H9 (cell line): ENCODE results near the gene APLP2. TPM values are rescaled to one million over a fixed set of nuclear protein-coding genes. Genes with fewer than 3 reads are reported as not detected.
A peak's percentile ranks its signal among the peaks of the same experiment; 100 is the strongest.

ENCODE experiments used
- DNase-seq: peaks from one replicate; pipeline ENCODE4 v3.0.0-alpha.2; 2017
- H2AFZ ChIP-seq: one replicate; pipeline ENCODE4 v1.6.1; 2013; ENCODE audit warnings: mild to moderate bottlenecking, low read length, control low read depth, moderate library complexity
- H2AK5ac ChIP-seq: 2 replicates; pipeline ENCODE4 v1.6.1; 2013; ENCODE audit warnings: low read length, control low read depth, mixed read lengths; ENCODE audit not compliant: insufficient read length
- H2BK120ac ChIP-seq: one replicate; pipeline ENCODE4 v1.6.1; 2013; ENCODE audit warnings: low read depth, mild to moderate bottlenecking, low read length, control low read depth, inconsistent platforms; ENCODE audit not compliant: poor library complexity, severe bottlenecking
- H2BK12ac ChIP-seq: 2 replicates; pipeline ENCODE4 v1.6.1; 2013; ENCODE audit warnings: low read length, control low read depth, mixed read lengths, low read depth; ENCODE audit not compliant: insufficient read length
- H2BK15ac ChIP-seq: 2 replicates; pipeline ENCODE4 v1.6.1; 2013; ENCODE audit warnings: low read depth, low read length, control low read depth
- H2BK20ac ChIP-seq: one replicate; pipeline ENCODE4 v1.6.1; 2013; ENCODE audit warnings: low read depth, mild to moderate bottlenecking, low read length, control low read depth, inconsistent platforms; ENCODE audit not compliant: poor library complexity, severe bottlenecking
- H2BK5ac ChIP-seq: 2 replicates; pipeline ENCODE4 v1.6.1; 2013; ENCODE audit warnings: low read length, control low read depth, mixed read lengths; ENCODE audit not compliant: insufficient read length
- H3K14ac ChIP-seq: 2 replicates; pipeline ENCODE4 v1.6.1; 2013; ENCODE audit warnings: low read length, control low read depth; ENCODE audit not compliant: insufficient read depth
- H3K18ac ChIP-seq: 2 replicates; pipeline ENCODE4 v1.6.1; 2013; ENCODE audit warnings: low read depth, mild to moderate bottlenecking, mixed read lengths, low read length, control low read depth; ENCODE audit not compliant: insufficient read length
- H3K23ac ChIP-seq: 2 replicates; pipeline ENCODE4 v1.6.1; 2013; ENCODE audit warnings: low read length, control low read depth, mixed read lengths, low read depth; ENCODE audit not compliant: insufficient read length
- H3K23me2 ChIP-seq: 2 replicates; pipeline ENCODE4 v1.6.1; 2013; ENCODE audit warnings: low read depth, mild to moderate bottlenecking, mixed read lengths, low read length, control low read depth; ENCODE audit not compliant: insufficient read length, poor library complexity, severe bottlenecking
- H3K27ac ChIP-seq: 2 replicates; pipeline ENCODE4 v1.5.1; 2013; ENCODE audit warnings: low read length, control low read depth, mixed read lengths, low read depth; ENCODE audit not compliant: insufficient read length
- H3K27me3 ChIP-seq: 2 replicates; pipeline ENCODE4 v1.6.1; 2013; ENCODE audit warnings: low read length, control low read depth, inconsistent platforms; ENCODE audit not compliant: insufficient read depth
- H3K4ac ChIP-seq: 2 replicates; pipeline ENCODE4 v1.6.1; 2013; ENCODE audit warnings: low read depth, mild to moderate bottlenecking, control low read depth, inconsistent platforms, low read length, moderate library complexity
- H3K4me1 ChIP-seq: 2 replicates; pipeline ENCODE4 v1.6.1; 2013; ENCODE audit warnings: low read length, control low read depth, inconsistent platforms; ENCODE audit not compliant: insufficient read depth
- H3K4me2 ChIP-seq: 2 replicates; pipeline ENCODE4 v1.6.1; 2013; ENCODE audit warnings: low read length, control low read depth, mixed read lengths; ENCODE audit not compliant: insufficient read length, insufficient read depth
- H3K56ac ChIP-seq: 2 replicates; pipeline ENCODE4 v1.6.1; 2013; ENCODE audit warnings: low read depth, mild to moderate bottlenecking, mixed read lengths, low read length, control low read depth; ENCODE audit not compliant: insufficient read length
- H3K79me1 ChIP-seq: 2 replicates; pipeline ENCODE4 v1.6.1; 2013; ENCODE audit warnings: low read depth, mild to moderate bottlenecking, moderate library complexity, low read length, control low read depth, inconsistent platforms; ENCODE audit not compliant: insufficient read depth, poor library complexity, severe bottlenecking
- H3K79me2 ChIP-seq: 2 replicates; pipeline ENCODE4 v1.6.1; 2013; ENCODE audit warnings: low read length, control low read depth, inconsistent platforms; ENCODE audit not compliant: insufficient read depth
- H3K9ac ChIP-seq: 2 replicates; pipeline ENCODE4 v1.6.1; 2013; ENCODE audit warnings: low read length, control low read depth, mixed read lengths; ENCODE audit not compliant: insufficient read length; ENCODE audit errors: extremely low read depth
- H3K9me3 ChIP-seq: one replicate; pipeline ENCODE4 v1.6.1; 2013; ENCODE audit warnings: low read depth, low read length, inconsistent platforms; ENCODE audit not compliant: control insufficient read depth
- H3T11ph ChIP-seq: one replicate; pipeline ENCODE4 v1.6.1; 2013; ENCODE audit warnings: mild to moderate bottlenecking, low read length, control low read depth, inconsistent platforms
- H4K20me1 ChIP-seq: one replicate; pipeline ENCODE4 v1.6.1; 2013; ENCODE audit not compliant: control insufficient read depth, insufficient read length, insufficient read depth
- H4K5ac ChIP-seq: 2 replicates; pipeline ENCODE4 v1.6.1; 2013; ENCODE audit warnings: low read depth, mild to moderate bottlenecking, mixed read lengths, low read length, control low read depth; ENCODE audit not compliant: insufficient read length
- H4K8ac ChIP-seq: replicated peaks from 2 replicates; pipeline ENCODE4 v1.6.1; 2013; ENCODE audit warnings: low read length, control low read depth, mixed read lengths, low read depth; ENCODE audit not compliant: insufficient read length
- H4K91ac ChIP-seq: 2 replicates; pipeline ENCODE4 v1.6.1; 2013; ENCODE audit warnings: low read depth, mild to moderate bottlenecking, moderate library complexity, mixed read lengths, low read length, control low read depth; ENCODE audit not compliant: insufficient read length
- H3K27ac Mint-ChIP-seq, 3 experiments: 2 replicates in 2 of 3; 3 replicates in 1 of 3; pipeline ENCODE4 v1.8.0; 2020 to 2021; ENCODE audit warnings: mixed read lengths in 3 of 3, mild to moderate bottlenecking in 1 of 3, moderate library complexity in 1 of 3
- H3K27me3 Mint-ChIP-seq: 2 replicates; pipeline ENCODE4 v1.8.0; 2021; ENCODE audit warnings: low read depth, mild to moderate bottlenecking, moderate library complexity, mixed read lengths
- H3K36me3 Mint-ChIP-seq, 3 experiments: 2 replicates in 2 of 3; 3 replicates in 1 of 3; pipeline ENCODE4 v1.8.0; 2020 to 2021; ENCODE audit warnings: low read depth in 3 of 3, mixed read lengths in 3 of 3; ENCODE audit not compliant: insufficient read depth in 1 of 3
- H3K4me1 Mint-ChIP-seq, 2 experiments: 2 replicates each; pipeline ENCODE4 v1.8.0; 2020; ENCODE audit warnings: mixed read lengths in 2 of 2
- H3K4me3 Mint-ChIP-seq, 2 experiments: 2 replicates in 1 of 2; 3 replicates in 1 of 2; pipeline ENCODE4 v1.8.0; 2020 to 2021; ENCODE audit warnings: mild to moderate bottlenecking in 2 of 2, mixed read lengths in 2 of 2, moderate library complexity in 1 of 2
- H3K9me3 Mint-ChIP-seq, 2 experiments: 2 replicates in 1 of 2; 3 replicates in 1 of 2; pipeline ENCODE4 v1.8.0; 2020; ENCODE audit warnings: mild to moderate bottlenecking in 2 of 2, mixed read lengths in 2 of 2, moderate library complexity in 1 of 2
- WGBS: extraction: QIAGEN DNeasy Blood & Tissue Kit; methylation state at CpG from one replicate; pipeline ENCODE4 v1.1.7; 2013; ENCODE audit warnings: missing lambda C conversion rate, low lambda C conversion rate, mixed read lengths; ENCODE audit not compliant: insufficient read length; ENCODE audit errors: extremely low coverage; 5-methylcytosine and 5-hydroxymethylcytosine counted together
- total RNA-seq: library from RNA; stranded (reverse); gene quantifications from 2 replicates; pipeline ENCODE4 v1.2.1, GENCODE V29; 2021
- TF ChIP-seq, protein P1 (sequence below): fragments of 200-600 bp; sonication (generic); conservative IDR thresholded peaks from 3 replicates; pipeline ENCODE4 v1.8.0; 2021; ENCODE audit warnings: antibody characterized with exemption, mild to moderate bottlenecking

APLP2 gene
- total RNA-seq, 1 experiment from 2014 or later, result 328 TPM

DNA sequence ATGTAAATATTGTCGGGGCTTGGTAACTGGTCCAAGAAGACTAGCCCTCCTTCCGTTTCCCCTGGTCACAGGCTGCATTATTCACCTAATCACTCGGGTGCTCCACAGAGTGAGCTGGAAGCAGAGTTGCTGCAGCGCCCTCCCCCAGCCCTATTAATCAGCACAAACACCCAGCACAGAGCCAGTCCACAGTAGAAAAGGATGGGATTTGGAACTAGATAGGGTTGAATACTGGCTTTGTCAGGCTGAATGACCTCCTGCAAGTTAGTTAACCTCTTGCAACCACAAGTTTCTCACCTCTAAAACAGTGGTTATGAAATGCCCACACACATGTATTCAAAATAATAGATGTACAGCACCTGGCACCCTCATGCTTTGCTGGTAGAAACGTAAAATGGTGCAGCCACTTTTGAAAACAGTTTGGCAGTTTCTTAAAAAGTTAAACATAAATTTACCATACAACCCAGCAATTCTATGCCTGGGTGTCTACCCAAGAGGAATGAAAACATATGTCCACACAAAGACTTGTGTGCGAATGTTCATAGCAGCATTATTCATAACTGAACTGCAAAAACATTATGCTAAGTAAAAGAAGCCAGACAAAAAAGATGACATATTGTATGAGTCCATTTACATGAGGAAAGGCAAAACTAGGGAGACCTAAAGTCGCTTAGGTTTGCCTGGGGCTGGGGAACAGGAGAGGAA lies 31.7 kb upstream of the APLP2 start:
- H3K4ac ChIP-seq, result no peak overlapping the region
- H4K8ac ChIP-seq, result no peak overlapping the region
- H4K91ac ChIP-seq, result no peak overlapping the region
- peak; percentile 51 for DNase-seq
- H3K4me1 ChIP-seq, result no peaks in the 10 kb centered on the region; the same call in 1 of the 2 replicates
- H3K56ac ChIP-seq, result no peak overlapping the region
- no peaks in the 10 kb centered on the region for H3K79me1 ChIP-seq
- H3K9ac ChIP-seq, result no peak overlapping the region
- no peak overlapping the region for H3K18ac ChIP-seq
- H3K14ac ChIP-seq, result no peak overlapping the region
- Mint-ChIP-seq H3K27me3 (no peaks in the 10 kb centered on the region), H3K4me3 (no peak overlapping the region), H3K4me1 (peaks cover 12% of the 10 kb centered on the region in 2 experiments), H3K36me3 (no peaks in the 10 kb centered on the region), H3K9me3 (no peaks in the 10 kb centered on the region; a peak in 1 of 5 replicates), H3K27ac (peak overlapping the region in 2 of 3 experiments; percentile 1 to 6; a peak in 2 of 7 replicates)
- H2BK5ac ChIP-seq, result no peak overlapping the region
- no peak overlapping the region for H2AK5ac ChIP-seq
- no peaks in the 10 kb centered on the region for H3K27me3 ChIP-seq
- H2AFZ ChIP-seq, result no peak overlapping the region
- H3K79me2 ChIP-seq, result no peaks in the 10 kb centered on the region
- no peak overlapping the region for H3K27ac ChIP-seq
- no peaks in the 10 kb centered on the region for H3K23me2 ChIP-seq
- H3K4me2 ChIP-seq, result no peak overlapping the region
- H2BK12ac ChIP-seq, result no peak overlapping the region
- no peaks in the 10 kb centered on the region for H3K9me3 ChIP-seq
- WGBS, result no CpG with 5 or more reads among the region's 7 CpGs
- no peak overlapping the region for H4K5ac ChIP-seq
- H4K20me1 ChIP-seq, result no peaks in the 10 kb centered on the region
- H3T11ph ChIP-seq, result no peak overlapping the region
- H2BK20ac ChIP-seq, result no peak overlapping the region
- TF ChIP-seq, protein P1, sequence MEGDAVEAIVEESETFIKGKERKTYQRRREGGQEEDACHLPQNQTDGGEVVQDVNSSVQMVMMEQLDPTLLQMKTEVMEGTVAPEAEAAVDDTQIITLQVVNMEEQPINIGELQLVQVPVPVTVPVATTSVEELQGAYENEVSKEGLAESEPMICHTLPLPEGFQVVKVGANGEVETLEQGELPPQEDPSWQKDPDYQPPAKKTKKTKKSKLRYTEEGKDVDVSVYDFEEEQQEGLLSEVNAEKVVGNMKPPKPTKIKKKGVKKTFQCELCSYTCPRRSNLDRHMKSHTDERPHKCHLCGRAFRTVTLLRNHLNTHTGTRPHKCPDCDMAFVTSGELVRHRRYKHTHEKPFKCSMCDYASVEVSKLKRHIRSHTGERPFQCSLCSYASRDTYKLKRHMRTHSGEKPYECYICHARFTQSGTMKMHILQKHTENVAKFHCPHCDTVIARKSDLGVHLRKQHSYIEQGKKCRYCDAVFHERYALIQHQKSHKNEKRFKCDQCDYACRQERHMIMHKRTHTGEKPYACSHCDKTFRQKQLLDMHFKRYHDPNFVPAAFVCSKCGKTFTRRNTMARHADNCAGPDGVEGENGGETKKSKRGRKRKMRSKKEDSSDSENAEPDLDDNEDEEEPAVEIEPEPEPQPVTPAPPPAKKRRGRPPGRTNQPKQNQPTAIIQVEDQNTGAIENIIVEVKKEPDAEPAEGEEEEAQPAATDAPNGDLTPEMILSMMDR, result no peak
- H3K23ac ChIP-seq, result no peak overlapping the region
- no peak overlapping the region for H2BK15ac ChIP-seq
- H2BK120ac ChIP-seq, result no peak overlapping the region
